Colonic mucosa (tissue), 4 donors: ENCODE results near the gene ZNF277. TPM values are rescaled to one million over a fixed set of nuclear protein-coding genes. Genes with fewer than 3 reads are reported as not detected.

Experiments
- DNase-seq: peaks from one replicate; pipeline ENCODE4 v3.0.0-alpha.2; 2020
- H3K27ac ChIP-seq: fragments of 200-600 bp; one replicate; pipeline ENCODE4 v1.8.0; 2021
- H3K27me3 ChIP-seq: fragments of 200-600 bp; one replicate; pipeline ENCODE4 v1.8.0; 2021
- H3K36me3 ChIP-seq: fragments of 200-600 bp; one replicate; pipeline ENCODE4 v1.8.0; 2021
- H3K4me1 ChIP-seq: fragments of 200-600 bp; one replicate; pipeline ENCODE4 v1.8.0; 2021; ENCODE audit warnings: mild to moderate bottlenecking
- H3K4me3 ChIP-seq: fragments of 200-600 bp; one replicate; pipeline ENCODE4 v1.8.0; 2021
- H3K9ac ChIP-seq, 2 donors: one replicate each; pipeline ENCODE4 v1.7.0; 2013; ENCODE audit warnings: control low read depth in 2 of 2, low read depth in 2 of 2, low read length in 2 of 2
- H3K9me3 ChIP-seq: fragments of 200-600 bp; one replicate; pipeline ENCODE4 v1.8.0; 2021
- intact Hi-C: fragments of 100-400 bp; cut with DNase I; formaldehyde crosslinking; loops from one replicate; pipeline ENCODE4 v1.14.1; 2022
- total RNA-seq, 2 donors: library from RNA; stranded (reverse); fragmentation: NEBNext Ultra II Directional in 1 of 2; extraction: Animal tissue kit (Norgen Biotek cat#: 25700) in 1 of 2; gene quantifications; one replicate each; pipeline ENCODE4 v1.2.1, GENCODE V29; 2021
- TF ChIP-seq, protein P1 (sequence below): fragments of 200-600 bp; IDR thresholded peaks from one replicate; pipeline ENCODE4 v1.8.0; 2022; ENCODE audit warnings: antibody characterized with exemption, mild to moderate bottlenecking
- donor health status: healthy.
- donor health status: DM: no; HTN: no; CAD: no.
- donor health status: DM: no; HTN: no; CAD: no.

ZNF277 gene
- total RNA-seq, 2 donors from 2014 or later, result 14.1 to 27.4 TPM

DNA sequence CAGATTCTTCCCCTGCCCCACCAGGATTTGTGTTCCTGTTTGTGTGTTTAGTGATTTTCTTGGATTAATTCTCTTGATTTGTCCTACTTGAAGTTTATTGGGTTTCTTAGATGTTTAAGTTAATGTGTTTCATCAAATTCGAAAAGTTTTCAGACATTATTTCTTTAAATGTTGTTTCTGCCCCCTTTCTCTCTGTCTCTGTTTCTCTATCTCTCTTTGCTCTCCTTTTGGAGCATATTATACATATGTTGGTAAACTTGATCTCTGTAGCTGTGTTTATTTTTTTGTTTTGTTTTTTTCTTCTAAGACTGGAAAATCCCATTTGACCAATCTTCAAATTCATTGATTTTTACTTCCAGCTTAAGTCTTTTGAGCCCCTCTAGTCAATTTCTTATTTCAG, 115.6 kb downstream of the ZNF277 start:
- H3K36me3 ChIP-seq, result no peaks in the 10 kb centered on the region
- intact Hi-C loops, result no loop called here

DNA sequence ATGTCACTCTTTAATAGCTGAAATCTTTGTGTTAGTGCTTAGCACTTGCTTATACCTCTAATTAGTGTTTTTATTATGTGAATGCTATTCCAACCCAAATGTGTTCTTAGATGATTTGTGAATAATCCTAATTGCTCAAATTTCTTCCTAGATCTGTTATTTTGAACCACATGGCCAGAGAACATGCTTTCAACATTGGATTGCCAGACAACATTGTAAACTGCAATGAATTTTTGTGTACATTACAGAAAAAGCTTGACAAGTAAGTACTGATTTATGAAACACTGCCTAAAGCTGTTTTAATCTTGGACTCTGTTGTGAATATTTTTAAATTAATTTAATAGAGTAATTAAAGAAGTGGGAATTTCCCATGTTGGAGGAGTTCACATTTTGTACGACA, 121.1 kb downstream of the ZNF277 start:
- no peaks in the 10 kb centered on the region for H3K36me3 ChIP-seq

More for the DNA sequence above, 115.6 kb downstream of the ZNF277 start:
- DNase-seq, result no peak
- Histone ChIP-seq H3K4me1 (no peaks in the 10 kb centered on the region), H3K27me3 (no peaks in the 10 kb centered on the region), H3K9ac (no peak overlapping the region), H3K4me3 (no peak overlapping the region), H3K9me3 (no peaks in the 10 kb centered on the region), H3K27ac (no peak overlapping the region)
- TF ChIP-seq, protein P1, sequence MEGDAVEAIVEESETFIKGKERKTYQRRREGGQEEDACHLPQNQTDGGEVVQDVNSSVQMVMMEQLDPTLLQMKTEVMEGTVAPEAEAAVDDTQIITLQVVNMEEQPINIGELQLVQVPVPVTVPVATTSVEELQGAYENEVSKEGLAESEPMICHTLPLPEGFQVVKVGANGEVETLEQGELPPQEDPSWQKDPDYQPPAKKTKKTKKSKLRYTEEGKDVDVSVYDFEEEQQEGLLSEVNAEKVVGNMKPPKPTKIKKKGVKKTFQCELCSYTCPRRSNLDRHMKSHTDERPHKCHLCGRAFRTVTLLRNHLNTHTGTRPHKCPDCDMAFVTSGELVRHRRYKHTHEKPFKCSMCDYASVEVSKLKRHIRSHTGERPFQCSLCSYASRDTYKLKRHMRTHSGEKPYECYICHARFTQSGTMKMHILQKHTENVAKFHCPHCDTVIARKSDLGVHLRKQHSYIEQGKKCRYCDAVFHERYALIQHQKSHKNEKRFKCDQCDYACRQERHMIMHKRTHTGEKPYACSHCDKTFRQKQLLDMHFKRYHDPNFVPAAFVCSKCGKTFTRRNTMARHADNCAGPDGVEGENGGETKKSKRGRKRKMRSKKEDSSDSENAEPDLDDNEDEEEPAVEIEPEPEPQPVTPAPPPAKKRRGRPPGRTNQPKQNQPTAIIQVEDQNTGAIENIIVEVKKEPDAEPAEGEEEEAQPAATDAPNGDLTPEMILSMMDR, result no peak

GRCh38 chr7:112331492-112331891, 125.0 kb downstream of the ZNF277 start:
- H3K9ac ChIP-seq, result no peak overlapping the region
- no peaks in the 10 kb centered on the region for H3K27me3 ChIP-seq
- no peak overlapping the region for H3K4me3 ChIP-seq
- TF ChIP-seq, protein P1, result no peak
- no peak overlapping the region for H3K27ac ChIP-seq
- H3K36me3 ChIP-seq, result no peaks in the 10 kb centered on the region
- no peak for DNase-seq
- no peaks in the 10 kb centered on the region for H3K9me3 ChIP-seq
- intact Hi-C loops, result no loop called here
- H3K4me1 ChIP-seq, result no peaks in the 10 kb centered on the region

More for the DNA sequence above, 121.1 kb downstream of the ZNF277 start:
- no peak for DNase-seq
- intact Hi-C loops, result no loop called here
- H3K27me3 ChIP-seq, result no peaks in the 10 kb centered on the region
- H3K9me3 ChIP-seq, result no peaks in the 10 kb centered on the region
- no peak overlapping the region for H3K9ac ChIP-seq
- H3K4me1 ChIP-seq, result no peaks in the 10 kb centered on the region
- TF ChIP-seq, protein P1, result no peak
- H3K27ac ChIP-seq, result no peak overlapping the region
- no peak overlapping the region for H3K4me3 ChIP-seq

- Histone ChIP-seq H3K9me3 (no peaks in the 10 kb centered on the region), H3K4me3 (no peak overlapping the region), H3K27me3 (no peaks in the 10 kb centered on the region), H3K36me3 (no peaks in the 10 kb centered on the region), H3K4me1 (no peaks in the 10 kb centered on the region), H3K9ac (no peak overlapping the region), H3K27ac (no peak overlapping the region)
- no peak for DNase-seq
- intact Hi-C loops, result no loop called here
- TF ChIP-seq, protein P1, result no peak
These were observed 127.9 kb downstream of the ZNF277 start for GRCh38 chr7:112334366-112334765.

DNA sequence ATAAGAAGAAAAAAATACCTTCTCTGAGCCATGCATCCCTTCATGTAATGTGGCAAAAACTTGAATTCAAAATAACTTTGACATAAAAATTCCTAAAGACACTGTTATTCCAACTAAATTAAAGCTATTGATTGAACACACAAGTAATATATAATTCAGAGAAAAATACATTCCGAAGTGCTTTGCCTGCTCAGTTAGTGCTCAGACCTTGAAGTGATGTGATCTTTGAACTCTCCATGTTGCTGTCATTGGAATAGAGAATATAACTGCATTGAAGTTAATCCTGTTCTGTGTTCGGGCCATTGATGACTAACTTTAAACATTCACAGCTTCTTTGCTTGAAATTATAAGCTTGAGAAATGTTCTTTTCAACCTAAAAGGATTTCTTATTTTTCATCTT, 129.8 kb downstream of the ZNF277 start:
- no peak for DNase-seq
- Histone ChIP-seq H3K27ac (no peak overlapping the region), H3K9me3 (no peaks in the 10 kb centered on the region), H3K27me3 (no peaks in the 10 kb centered on the region), H3K4me1 (no peaks in the 10 kb centered on the region), H3K9ac (no peak overlapping the region), H3K36me3 (no peaks in the 10 kb centered on the region), H3K4me3 (no peak overlapping the region)
- intact Hi-C loops, result no loop called here
- TF ChIP-seq, protein P1, result no peak
